SK-N-SH (cell line): ENCODE data around the gene LRSAM1. TPM values are rescaled to one million over a fixed set of nuclear protein-coding genes. Genes with fewer than 3 reads are reported as not detected.

Source experiments
- CTCF ChIA-PET: fragments of 300-600, 350-600 bp; formaldehyde crosslinking; extraction: SDS; loops from one replicate; lab custom pipeline; 2021; lab: Yijun Ruan, JAX
- POLR2A ChIA-PET: fragments of 350-600 bp; sonication (Branson Sonifier 250); formaldehyde crosslinking; extraction: SDS; loops from one replicate; lab custom pipeline; 2020; ENCODE audit warnings: antibody characterized with exemption, inconsistent platforms; lab: Yijun Ruan, JAX
- DNase-seq: peaks from one replicate; pipeline ENCODE4 v3.0.0; 2012
- H2AFZ ChIP-seq: fragments of 200-600 bp; sonication (generic); 2 replicates; pipeline ENCODE4 v1.8.1; 2016; ENCODE audit warnings: antibody characterized with exemption, mild to moderate bottlenecking, low read depth
- H3F3A ChIP-seq: fragments of 200-600 bp; sonication (generic); replicated peaks from 2 replicates; pipeline ENCODE3; 2016; ENCODE audit warnings: antibody characterized with exemption, mild to moderate bottlenecking; ENCODE audit not compliant: insufficient read depth
- H3K27ac ChIP-seq, 2 experiments: fragments of 200-500 bp in 1 of 2; fragments of 200-600 bp in 1 of 2; sonication (Bioruptor generic) in 1 of 2; sonication (generic), shearing (Covaris generic) in 1 of 2; 2 replicates each; pipeline versions ENCODE4 v1.5.1 to v1.6.1; 2014 to 2016; ENCODE audit warnings: low read depth in 2 of 2, inconsistent platforms in 1 of 2, low read length in 1 of 2, mild to moderate bottlenecking in 1 of 2, mixed read lengths in 1 of 2
- H3K27me3 ChIP-seq: fragments of 200-600 bp; sonication (generic), shearing (Covaris generic); 2 replicates; pipeline ENCODE4 v1.6.1; 2016; ENCODE audit warnings: mixed run types; ENCODE audit not compliant: insufficient read depth
- H3K36me3 ChIP-seq, 2 experiments: fragments of 200-500 bp in 1 of 2; fragments of 200-600 bp in 1 of 2; sonication (Bioruptor generic) in 1 of 2; sonication (generic) in 1 of 2; replicated peaks in 1 of 2; 2 replicates each; pipeline versions ENCODE3 to v1.5.1; 2014 to 2016; ENCODE audit warnings: low read length in 1 of 2, mild to moderate bottlenecking in 1 of 2; ENCODE audit not compliant: insufficient read depth in 2 of 2, control insufficient read depth in 1 of 2
- H3K4me1 ChIP-seq, 2 experiments: fragments of 200-500 bp in 1 of 2; fragments of 200-600 bp in 1 of 2; sonication (Bioruptor generic) in 1 of 2; sonication (generic), shearing (Covaris generic) in 1 of 2; 2 replicates each; pipeline versions ENCODE4 v1.5.1 to v1.6.1; 2014 to 2016; ENCODE audit warnings: low read depth in 1 of 2, low read length in 1 of 2, mixed run types in 1 of 2; ENCODE audit not compliant: insufficient read depth in 2 of 2, control insufficient read depth in 1 of 2
- H3K4me2 ChIP-seq: fragments of 200-600 bp; sonication (generic), shearing (Covaris generic); 2 replicates; pipeline ENCODE4 v1.6.1; 2017; ENCODE audit warnings: mixed run types
- H3K4me3 ChIP-seq, 2 experiments: fragments of 200-500 bp in 1 of 2; fragments of 200-600 bp in 1 of 2; sonication (Bioruptor generic) in 1 of 2; sonication (generic), shearing (Covaris generic) in 1 of 2; 2 replicates each; pipeline versions ENCODE4 v1.5.1 to v1.8.1; 2014 to 2016; ENCODE audit warnings: low read depth in 2 of 2, inconsistent platforms in 1 of 2, low read length in 1 of 2, mild to moderate bottlenecking in 1 of 2, mixed read lengths in 1 of 2, moderate library complexity in 1 of 2
- H3K79me2 ChIP-seq: fragments of 200-600 bp; sonication (generic); 2 replicates; pipeline ENCODE4 v1.8.1; 2017; ENCODE audit warnings: mild to moderate bottlenecking; ENCODE audit not compliant: insufficient read depth
- H3K9ac ChIP-seq: fragments of 200-600 bp; sonication (generic); 2 replicates; pipeline ENCODE4 v1.6.1; 2017; ENCODE audit warnings: mixed run types
- H3K9me2 ChIP-seq: fragments of 200-600 bp; sonication (generic); 2 replicates; pipeline ENCODE4 v1.6.1; 2017; ENCODE audit warnings: mixed run types
- H3K9me3 ChIP-seq: fragments of 200-600 bp; sonication (generic); 2 replicates; pipeline ENCODE4 v1.6.1; 2017; ENCODE audit warnings: mixed run types, mild to moderate bottlenecking, moderate library complexity
- H4K20me1 ChIP-seq: fragments of 200-600 bp; sonication (generic); 2 replicates; pipeline ENCODE4 v1.6.1; 2017; ENCODE audit warnings: mild to moderate bottlenecking, mixed run types; ENCODE audit not compliant: insufficient read depth
- CHD2 ChIP-seq: fragments of 150-350 bp; IDR thresholded peaks from 2 replicates; pipeline ENCODE4 v1.6.1; 2018; ENCODE audit warnings: low read length; ENCODE audit not compliant: partially characterized antibody
- ELF1 ChIP-seq: IDR thresholded peaks from 2 replicates; pipeline ENCODE4 v1.4.0; 2012
- FOSL2 ChIP-seq: IDR thresholded peaks from 2 replicates; pipeline ENCODE4 v1.4.0; 2012; ENCODE audit warnings: low read depth, mild to moderate bottlenecking, moderate library complexity, borderline replicate concordance
- GATA2 ChIP-seq: sonication (generic); formaldehyde crosslinking; IDR thresholded peaks from 2 replicates; pipeline ENCODE4 v1.5.0; 2020; ENCODE audit warnings: mild to moderate bottlenecking, missing genetic modification reagents
- JUND ChIP-seq: IDR thresholded peaks from 2 replicates; pipeline ENCODE4 v1.4.0; 2012
- MXI1 ChIP-seq: IDR thresholded peaks from 2 replicates; pipeline ENCODE4 v1.6.1; 2012; ENCODE audit warnings: mild to moderate bottlenecking, low read depth, low read length, improper control_type of control experiment
- NRF1 ChIP-seq: IDR thresholded peaks from 2 replicates; pipeline ENCODE4 v1.6.1; 2012; ENCODE audit warnings: low read depth, mild to moderate bottlenecking, low read length
- POLR2AphosphoS5 ChIP-seq: IDR thresholded peaks from 2 replicates; pipeline ENCODE4 v1.6.1; 2012; ENCODE audit warnings: low read depth, low read length
- SMC3 ChIP-seq: IDR thresholded peaks from 2 replicates; pipeline ENCODE4 v1.6.1; 2012; ENCODE audit warnings: low read depth, low read length, improper control_type of control experiment
- WGBS: methylation state at CpG from one replicate; pipeline ENCODE4 v1.1.6; 2017; ENCODE audit warnings: low lambda C conversion rate; 5-methylcytosine and 5-hydroxymethylcytosine counted together
- polyA plus RNA-seq, 3 experiments: library from polyadenylated mRNA; depleted of rRNA; stranded (reverse); fragments of >200 nt; gene quantifications; 2 replicates each; pipeline ENCODE4 v1.2.3, GENCODE V29; 2012
- TF ChIP-seq, protein P1 (sequence below): IDR thresholded peaks from 2 replicates; pipeline ENCODE4 v1.4.0; 2012; ENCODE audit warnings: low read depth, borderline replicate concordance
- TF ChIP-seq, protein P2 (sequence below): fragments of 150-350 bp; IDR thresholded peaks from 2 replicates; pipeline ENCODE4 v1.6.1; 2017; ENCODE audit warnings: antibody characterized with exemption, low read length, low read depth, borderline replicate concordance
- TF ChIP-seq, protein P3 (sequence below): fragments of 150-350 bp; IDR thresholded peaks from 2 replicates; pipeline ENCODE4 v1.6.1; 2016; ENCODE audit warnings: mild to moderate bottlenecking, low read depth, low read length
- TF ChIP-seq, protein P4 (sequence below): fragments of 200-600 bp; sonication (generic); IDR thresholded peaks from 2 replicates; pipeline ENCODE4 v1.6.1; 2017; ENCODE audit warnings: antibody characterized with exemption, mild to moderate bottlenecking, moderate library complexity

The LRSAM1 gene
- polyA plus RNA-seq, 1 of the 3 experiments (the other 2 are of a cell fraction): 8.0 TPM

DNA sequence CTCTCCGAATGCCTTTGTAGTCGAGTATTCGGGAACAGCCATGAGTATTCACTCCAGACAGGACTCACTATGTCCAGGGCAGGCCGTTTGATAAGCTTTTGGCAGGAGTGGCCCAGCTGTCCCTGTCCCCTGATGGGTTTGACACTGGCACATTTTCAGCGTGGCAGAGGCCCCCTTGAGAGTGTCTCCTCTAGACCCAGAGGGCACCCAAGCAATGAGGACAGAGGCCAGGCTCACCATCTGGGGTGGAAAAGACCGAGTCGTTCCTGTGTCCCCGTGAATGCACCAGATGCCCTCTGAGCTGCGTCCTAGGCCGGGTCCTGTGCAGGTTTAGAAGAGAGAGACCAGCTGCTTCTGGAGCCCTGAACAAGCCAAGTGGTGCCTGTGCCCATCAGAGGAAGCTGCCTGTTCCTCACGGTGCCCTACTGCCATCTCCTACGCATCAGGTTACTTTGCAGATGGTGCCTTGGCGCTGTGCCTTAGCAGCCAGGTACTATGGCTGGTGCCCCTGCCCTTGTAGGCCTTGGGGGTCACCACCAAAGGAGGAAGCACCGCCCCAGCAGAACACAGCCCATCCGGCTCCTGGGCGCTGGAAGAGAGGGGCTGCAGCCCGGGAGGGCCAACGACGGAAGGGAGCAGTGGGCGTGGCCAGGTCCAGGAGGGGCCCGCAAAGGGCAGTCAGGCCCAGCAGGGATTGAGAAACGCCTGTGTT is 42.4 kb downstream of the LRSAM1 start:
- no peaks in the 10 kb centered on the region for H3K9me3 ChIP-seq
- H3K4me1 ChIP-seq: peaks cover 11 to 19% of the 10 kb centered on the region in 2 experiments; a peak in 2 of 4 replicates
- no peaks in the 10 kb centered on the region for H3K79me2 ChIP-seq
- CTCF ChIA-PET: interaction anchor here (0.6 to 2.0 kb wide), 3 partner anchors 10 to 241 kb away, joined by 3 to 7 read pairs (median 4); partner anchors contain the start of gene TOR2A
- no peak overlapping the region for H3K9ac ChIP-seq
- no peaks in the 10 kb centered on the region for H4K20me1 ChIP-seq
- H3K4me2 ChIP-seq: no peak overlapping the region
- WGBS: 92% methylated on average over 5 of the region's 22 CpGs
- DNase-seq: no peak
- H3K9me2 ChIP-seq: no peaks in the 10 kb centered on the region
- TF ChIP-seq, protein P1, sequence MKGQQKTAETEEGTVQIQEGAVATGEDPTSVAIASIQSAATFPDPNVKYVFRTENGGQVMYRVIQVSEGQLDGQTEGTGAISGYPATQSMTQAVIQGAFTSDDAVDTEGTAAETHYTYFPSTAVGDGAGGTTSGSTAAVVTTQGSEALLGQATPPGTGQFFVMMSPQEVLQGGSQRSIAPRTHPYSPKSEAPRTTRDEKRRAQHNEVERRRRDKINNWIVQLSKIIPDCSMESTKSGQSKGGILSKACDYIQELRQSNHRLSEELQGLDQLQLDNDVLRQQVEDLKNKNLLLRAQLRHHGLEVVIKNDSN: no peak
- TF ChIP-seq, protein P2, sequence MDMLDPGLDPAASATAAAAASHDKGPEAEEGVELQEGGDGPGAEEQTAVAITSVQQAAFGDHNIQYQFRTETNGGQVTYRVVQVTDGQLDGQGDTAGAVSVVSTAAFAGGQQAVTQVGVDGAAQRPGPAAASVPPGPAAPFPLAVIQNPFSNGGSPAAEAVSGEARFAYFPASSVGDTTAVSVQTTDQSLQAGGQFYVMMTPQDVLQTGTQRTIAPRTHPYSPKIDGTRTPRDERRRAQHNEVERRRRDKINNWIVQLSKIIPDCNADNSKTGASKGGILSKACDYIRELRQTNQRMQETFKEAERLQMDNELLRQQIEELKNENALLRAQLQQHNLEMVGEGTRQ: no peak
- TF ChIP-seq, protein P3, sequence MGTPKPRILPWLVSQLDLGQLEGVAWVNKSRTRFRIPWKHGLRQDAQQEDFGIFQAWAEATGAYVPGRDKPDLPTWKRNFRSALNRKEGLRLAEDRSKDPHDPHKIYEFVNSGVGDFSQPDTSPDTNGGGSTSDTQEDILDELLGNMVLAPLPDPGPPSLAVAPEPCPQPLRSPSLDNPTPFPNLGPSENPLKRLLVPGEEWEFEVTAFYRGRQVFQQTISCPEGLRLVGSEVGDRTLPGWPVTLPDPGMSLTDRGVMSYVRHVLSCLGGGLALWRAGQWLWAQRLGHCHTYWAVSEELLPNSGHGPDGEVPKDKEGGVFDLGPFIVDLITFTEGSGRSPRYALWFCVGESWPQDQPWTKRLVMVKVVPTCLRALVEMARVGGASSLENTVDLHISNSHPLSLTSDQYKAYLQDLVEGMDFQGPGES: no peak
- TF ChIP-seq CHD2: no peak
- TF ChIP-seq SMC3: no peak
- TF ChIP-seq JUND: no peak
- no peak for TF ChIP-seq NRF1
- TF ChIP-seq MXI1: no peak
- TF ChIP-seq FOSL2: no peak
- TF ChIP-seq ELF1: no peak
- no peak for TF ChIP-seq POLR2AphosphoS5
- TF ChIP-seq, protein P4, sequence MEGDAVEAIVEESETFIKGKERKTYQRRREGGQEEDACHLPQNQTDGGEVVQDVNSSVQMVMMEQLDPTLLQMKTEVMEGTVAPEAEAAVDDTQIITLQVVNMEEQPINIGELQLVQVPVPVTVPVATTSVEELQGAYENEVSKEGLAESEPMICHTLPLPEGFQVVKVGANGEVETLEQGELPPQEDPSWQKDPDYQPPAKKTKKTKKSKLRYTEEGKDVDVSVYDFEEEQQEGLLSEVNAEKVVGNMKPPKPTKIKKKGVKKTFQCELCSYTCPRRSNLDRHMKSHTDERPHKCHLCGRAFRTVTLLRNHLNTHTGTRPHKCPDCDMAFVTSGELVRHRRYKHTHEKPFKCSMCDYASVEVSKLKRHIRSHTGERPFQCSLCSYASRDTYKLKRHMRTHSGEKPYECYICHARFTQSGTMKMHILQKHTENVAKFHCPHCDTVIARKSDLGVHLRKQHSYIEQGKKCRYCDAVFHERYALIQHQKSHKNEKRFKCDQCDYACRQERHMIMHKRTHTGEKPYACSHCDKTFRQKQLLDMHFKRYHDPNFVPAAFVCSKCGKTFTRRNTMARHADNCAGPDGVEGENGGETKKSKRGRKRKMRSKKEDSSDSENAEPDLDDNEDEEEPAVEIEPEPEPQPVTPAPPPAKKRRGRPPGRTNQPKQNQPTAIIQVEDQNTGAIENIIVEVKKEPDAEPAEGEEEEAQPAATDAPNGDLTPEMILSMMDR: no peak
- TF ChIP-seq GATA2 (CRISPR knock-in tag): no peak
- no peaks in the 10 kb centered on the region for H3K27me3 ChIP-seq
- H3K27ac ChIP-seq: no peak overlapping the region
- H2AFZ ChIP-seq: no peak overlapping the region
- peaks cover 10 to 53% of the 10 kb centered on the region in 2 experiments for H3K36me3 ChIP-seq
- POLR2A ChIA-PET: no interaction called here
- H3K4me3 ChIP-seq: no peak overlapping the region
- peaks cover 42% of the 10 kb centered on the region for H3F3A ChIP-seq
